Measurements from ENCODE around the gene MAP7D2. TPM values are rescaled to one million over a fixed set of nuclear protein-coding genes. Genes with fewer than 3 reads are reported as not detected.

The MAP7D2 gene
- total RNA-seq, 4 donors from 2014 or later, result 0.22 to 0.27 TPM; not detected in 2

DNA sequence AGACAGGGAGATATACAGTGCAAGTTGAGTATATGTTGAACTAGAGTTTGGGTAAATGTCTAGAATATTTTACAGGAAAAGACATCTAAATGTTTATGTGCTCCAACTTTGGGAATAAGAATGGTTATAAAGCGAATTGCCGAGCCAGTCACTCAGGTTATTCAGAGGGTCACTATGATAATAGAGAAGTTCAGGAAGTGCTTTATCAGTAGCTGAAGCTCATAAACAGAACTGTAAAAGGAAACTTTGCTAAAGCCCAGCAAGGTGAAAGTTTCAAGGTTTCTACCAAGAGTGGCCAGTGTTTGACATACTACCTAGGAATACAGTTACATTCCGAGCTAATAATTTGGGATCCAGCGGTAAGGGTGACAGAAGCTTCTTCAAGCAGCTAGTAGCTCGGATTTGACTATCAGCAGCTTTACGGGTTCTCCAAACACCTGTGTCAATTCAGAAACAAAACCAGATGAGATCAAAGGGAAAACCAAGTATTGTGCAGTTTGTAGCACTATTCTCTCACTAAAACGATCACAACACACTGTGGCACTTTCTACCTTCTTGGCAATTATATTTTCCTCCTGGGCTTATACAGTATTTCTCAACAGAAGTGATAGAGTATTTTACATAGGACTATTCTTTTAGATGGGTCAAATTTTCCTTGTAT, 108.6 kb downstream of the MAP7D2 start:
- H3K36me3 ChIP-seq, result no peaks in the 10 kb centered on the region
- TF ChIP-seq, protein P1, sequence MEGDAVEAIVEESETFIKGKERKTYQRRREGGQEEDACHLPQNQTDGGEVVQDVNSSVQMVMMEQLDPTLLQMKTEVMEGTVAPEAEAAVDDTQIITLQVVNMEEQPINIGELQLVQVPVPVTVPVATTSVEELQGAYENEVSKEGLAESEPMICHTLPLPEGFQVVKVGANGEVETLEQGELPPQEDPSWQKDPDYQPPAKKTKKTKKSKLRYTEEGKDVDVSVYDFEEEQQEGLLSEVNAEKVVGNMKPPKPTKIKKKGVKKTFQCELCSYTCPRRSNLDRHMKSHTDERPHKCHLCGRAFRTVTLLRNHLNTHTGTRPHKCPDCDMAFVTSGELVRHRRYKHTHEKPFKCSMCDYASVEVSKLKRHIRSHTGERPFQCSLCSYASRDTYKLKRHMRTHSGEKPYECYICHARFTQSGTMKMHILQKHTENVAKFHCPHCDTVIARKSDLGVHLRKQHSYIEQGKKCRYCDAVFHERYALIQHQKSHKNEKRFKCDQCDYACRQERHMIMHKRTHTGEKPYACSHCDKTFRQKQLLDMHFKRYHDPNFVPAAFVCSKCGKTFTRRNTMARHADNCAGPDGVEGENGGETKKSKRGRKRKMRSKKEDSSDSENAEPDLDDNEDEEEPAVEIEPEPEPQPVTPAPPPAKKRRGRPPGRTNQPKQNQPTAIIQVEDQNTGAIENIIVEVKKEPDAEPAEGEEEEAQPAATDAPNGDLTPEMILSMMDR (IDR thresholded peaks at IDR 0.05), result no peak
- no peak for TF ChIP-seq POLR2A (IDR thresholded peaks at IDR 0.05)
- H3K4me1 ChIP-seq, result no peaks in the 10 kb centered on the region
- H3K27ac ChIP-seq, result no peak overlapping the region
- no peaks in the 10 kb centered on the region for H3K27me3 ChIP-seq
- no peak for DNase-seq
- no peaks in the 10 kb centered on the region for H3K9me3 ChIP-seq
- no peak overlapping the region for H3K4me3 ChIP-seq (replicated peaks in 1 of 3)
- intact Hi-C loops (cut with DNase I), result no loop called here
- 89 to 90% methylated on average over 7 of the region's 7 CpGs for WGBS, 2 donors

DNA sequence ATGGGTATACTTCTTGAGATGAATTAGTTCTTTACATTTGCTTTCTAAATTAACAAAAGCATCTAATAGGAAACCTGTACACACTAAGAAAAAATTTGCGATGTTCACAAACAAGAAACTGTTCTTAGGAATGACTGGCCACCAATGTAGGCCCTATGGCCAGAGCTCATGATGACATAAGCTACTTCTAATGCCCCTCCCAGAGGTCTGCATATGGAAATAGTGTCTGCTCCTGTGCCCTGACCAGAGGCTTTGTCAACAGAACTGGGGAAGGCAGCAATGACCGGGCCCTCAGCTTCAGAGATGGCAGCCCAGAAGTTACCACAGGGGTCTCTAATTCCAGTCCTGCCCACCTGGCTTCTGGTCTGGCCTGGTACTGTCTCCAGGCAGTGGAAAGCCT, 110.8 kb downstream of the MAP7D2 start:
- TF ChIP-seq, protein P1 (IDR thresholded peaks at IDR 0.05), result no peak
- TF ChIP-seq POLR2A (IDR thresholded peaks at IDR 0.05), result no peak
- no peaks in the 10 kb centered on the region for H3K36me3 ChIP-seq
- no peaks in the 10 kb centered on the region for H3K27me3 ChIP-seq
- H3K27ac ChIP-seq, result no peak overlapping the region
- intact Hi-C loops (cut with DNase I), result no loop called here
- no peaks in the 10 kb centered on the region for H3K4me1 ChIP-seq
- DNase-seq, result no peak
- no peak overlapping the region for H3K4me3 ChIP-seq (replicated peaks in 1 of 3)
- 43 to 97% methylated on average over 2 of the region's 2 CpGs for WGBS, 2 donors
- no peaks in the 10 kb centered on the region for H3K9me3 ChIP-seq

DNA sequence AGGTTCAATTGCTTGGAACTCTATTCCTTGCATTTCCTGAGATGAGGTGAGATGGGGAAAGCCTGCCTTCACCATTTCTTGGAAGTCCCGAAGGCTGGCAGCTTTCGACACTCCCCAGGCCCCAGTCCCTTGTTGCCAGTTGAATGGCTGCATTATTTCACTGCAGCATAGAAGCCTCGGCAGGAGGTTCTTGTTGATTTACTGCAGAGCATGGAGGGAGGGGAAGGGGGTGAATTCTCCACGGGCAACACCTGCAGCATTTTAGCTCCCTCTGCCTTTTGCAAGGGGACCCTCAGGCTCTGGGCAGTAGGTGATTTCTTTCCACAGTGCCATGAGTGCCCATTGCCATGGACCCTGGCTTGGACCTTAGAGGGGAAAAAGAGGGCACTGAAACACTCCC, 115.1 kb downstream of the MAP7D2 start:
- H3K4me3 ChIP-seq (replicated peaks in 1 of 3), result no peak overlapping the region
- intact Hi-C loops (cut with DNase I), result no loop called here

GRCh38 chrX:19991350-19991718, 125.4 kb downstream of the MAP7D2 start:
- Histone ChIP-seq H3K9me3 (no peaks in the 10 kb centered on the region), H3K27ac (peak overlapping the region in 2 of 3 donors; percentile 35 to 44), H3K4me3 (replicated peaks in 1 of 3) (no peak overlapping the region), H3K4me1 (no peaks in the 10 kb centered on the region), H3K36me3 (no peaks in the 10 kb centered on the region), H3K27me3 (no peaks in the 10 kb centered on the region)
- 60 to 71% methylated on average over 5 to 6 of the region's 6 CpGs for WGBS, 2 donors
- no peak for TF ChIP-seq POLR2A (IDR thresholded peaks at IDR 0.05)
- TF ChIP-seq, protein P1 (IDR thresholded peaks at IDR 0.05), result no peak
- DNase-seq, result no peak
- intact Hi-C loops (cut with DNase I), result no loop called here

More for the DNA sequence above, 115.1 kb downstream of the MAP7D2 start:
- 40 to 56% methylated on average over 2 to 4 of the region's 4 CpGs for WGBS, 2 donors
- no peak overlapping the region for H3K27ac ChIP-seq
- TF ChIP-seq, protein P1 (IDR thresholded peaks at IDR 0.05), result no peak
- TF ChIP-seq POLR2A (IDR thresholded peaks at IDR 0.05), result no peak
- no peaks in the 10 kb centered on the region for H3K36me3 ChIP-seq
- DNase-seq, result peak; percentile 8 to 14
- no peaks in the 10 kb centered on the region for H3K4me1 ChIP-seq
- H3K27me3 ChIP-seq, result no peaks in the 10 kb centered on the region
- H3K9me3 ChIP-seq, result no peaks in the 10 kb centered on the region

- peak; percentile 86 to 90 for DNase-seq
- intact Hi-C loops (cut with DNase I), result no loop called here
- peak in 1 of 2 donors; percentile 26 for TF ChIP-seq POLR2A (IDR thresholded peaks at IDR 0.05)
- TF ChIP-seq, protein P1 (IDR thresholded peaks at IDR 0.05), result peak; percentile 32 to 89 (median 64)
- Histone ChIP-seq H3K27ac (peak within 1 kb of the TSS; percentile 43 to 58 (median 44)), H3K27me3 (no peaks in the 10 kb centered on the region), H3K4me1 (no peaks in the 10 kb centered on the region), H3K4me3 (replicated peaks in 1 of 3) (peak within 1 kb of the TSS in 2 of 3 donors; percentile 35 to 54), H3K9me3 (no peaks in the 10 kb centered on the region), H3K36me3 (no peaks in the 10 kb centered on the region)
- 0% methylated on average over 2 of the region's 103 CpGs; no CpG with 5 or more reads in 1 of the 2 donors for WGBS, 2 donors
Measured at GRCh38 chrX:19990556-19991349, 126.0 kb downstream of the MAP7D2 start, which contains the start of gene BCLAF3. Gene BCLAF3, minus strand, starts transcription at chrX:19991061. Its CDS starts 20,797 bp downstream, at chrX:19970264.
